ENCODE measurements around the gene KY.

DNA sequence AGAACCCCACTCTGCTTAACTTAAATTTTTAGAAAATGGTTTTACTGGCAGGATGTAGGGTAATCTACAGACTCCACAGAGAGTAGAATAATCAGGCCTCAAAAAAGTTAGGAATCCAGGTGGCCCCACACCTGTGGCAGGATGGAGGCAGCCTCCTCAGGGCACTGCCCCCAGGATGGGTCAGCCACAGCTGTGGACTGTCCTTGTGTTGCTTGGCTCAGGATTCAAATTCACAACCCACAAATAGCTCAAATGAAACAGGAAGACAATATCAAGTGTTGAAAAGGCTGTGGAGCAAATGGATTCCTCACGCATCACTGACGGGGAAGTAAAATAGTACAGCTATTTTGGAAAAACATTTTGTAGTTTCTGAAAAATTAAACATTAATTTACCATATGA lies 36.8 kb upstream of the KY start:
- TF ChIP-seq CTCF (IDR thresholded peaks at IDR 0.05) (no peak), PHF8 (IDR thresholded peaks at IDR 0.05; ENCODE audit: borderline replicate concordance, low read depth) (no peak), EP300 (IDR thresholded peaks at IDR 0.05) (no peak), MAFK (IDR thresholded peaks at IDR 0.05; ENCODE audit: partially characterized antibody) (no peak), NR3C1 (IDR thresholded peaks at IDR 0.05) (no peak), BCL3 (IDR thresholded peaks at IDR 0.05) (no peak), HDAC2 (IDR thresholded peaks at IDR 0.05) (no peak), SMC3 (IDR thresholded peaks at IDR 0.05) (no peak), ESRRA (IDR thresholded peaks at IDR 0.05; ENCODE audit: borderline replicate concordance, low read length) (no peak), POLR2A (IDR thresholded peaks at IDR 0.05; ENCODE audit: low read length) (no peak)
- TF ChIP-seq, protein P1, sequence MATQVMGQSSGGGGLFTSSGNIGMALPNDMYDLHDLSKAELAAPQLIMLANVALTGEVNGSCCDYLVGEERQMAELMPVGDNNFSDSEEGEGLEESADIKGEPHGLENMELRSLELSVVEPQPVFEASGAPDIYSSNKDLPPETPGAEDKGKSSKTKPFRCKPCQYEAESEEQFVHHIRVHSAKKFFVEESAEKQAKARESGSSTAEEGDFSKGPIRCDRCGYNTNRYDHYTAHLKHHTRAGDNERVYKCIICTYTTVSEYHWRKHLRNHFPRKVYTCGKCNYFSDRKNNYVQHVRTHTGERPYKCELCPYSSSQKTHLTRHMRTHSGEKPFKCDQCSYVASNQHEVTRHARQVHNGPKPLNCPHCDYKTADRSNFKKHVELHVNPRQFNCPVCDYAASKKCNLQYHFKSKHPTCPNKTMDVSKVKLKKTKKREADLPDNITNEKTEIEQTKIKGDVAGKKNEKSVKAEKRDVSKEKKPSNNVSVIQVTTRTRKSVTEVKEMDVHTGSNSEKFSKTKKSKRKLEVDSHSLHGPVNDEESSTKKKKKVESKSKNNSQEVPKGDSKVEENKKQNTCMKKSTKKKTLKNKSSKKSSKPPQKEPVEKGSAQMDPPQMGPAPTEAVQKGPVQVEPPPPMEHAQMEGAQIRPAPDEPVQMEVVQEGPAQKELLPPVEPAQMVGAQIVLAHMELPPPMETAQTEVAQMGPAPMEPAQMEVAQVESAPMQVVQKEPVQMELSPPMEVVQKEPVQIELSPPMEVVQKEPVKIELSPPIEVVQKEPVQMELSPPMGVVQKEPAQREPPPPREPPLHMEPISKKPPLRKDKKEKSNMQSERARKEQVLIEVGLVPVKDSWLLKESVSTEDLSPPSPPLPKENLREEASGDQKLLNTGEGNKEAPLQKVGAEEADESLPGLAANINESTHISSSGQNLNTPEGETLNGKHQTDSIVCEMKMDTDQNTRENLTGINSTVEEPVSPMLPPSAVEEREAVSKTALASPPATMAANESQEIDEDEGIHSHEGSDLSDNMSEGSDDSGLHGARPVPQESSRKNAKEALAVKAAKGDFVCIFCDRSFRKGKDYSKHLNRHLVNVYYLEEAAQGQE (IDR thresholded peaks at IDR 0.05) = no peak
- TF ChIP-seq, protein P2, sequence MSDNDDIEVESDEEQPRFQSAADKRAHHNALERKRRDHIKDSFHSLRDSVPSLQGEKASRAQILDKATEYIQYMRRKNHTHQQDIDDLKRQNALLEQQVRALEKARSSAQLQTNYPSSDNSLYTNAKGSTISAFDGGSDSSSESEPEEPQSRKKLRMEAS (IDR thresholded peaks at IDR 0.05) = no peak
